NCI-H2171 treated with DMSO at 0.1 percent for 48 hours (cell line): ENCODE data around the gene FBXL19.
"Not testable (repeated sequence)": the region's sequence is repeated elsewhere in the genome, so short reads cannot be mapped to it uniquely, and the experiment has no call there.

Source experiments
- DNase-seq: peaks from one replicate; lab custom pipeline; 2025; lab: John Stamatoyannopoulos, UW

Gene FBXL19

DNA sequence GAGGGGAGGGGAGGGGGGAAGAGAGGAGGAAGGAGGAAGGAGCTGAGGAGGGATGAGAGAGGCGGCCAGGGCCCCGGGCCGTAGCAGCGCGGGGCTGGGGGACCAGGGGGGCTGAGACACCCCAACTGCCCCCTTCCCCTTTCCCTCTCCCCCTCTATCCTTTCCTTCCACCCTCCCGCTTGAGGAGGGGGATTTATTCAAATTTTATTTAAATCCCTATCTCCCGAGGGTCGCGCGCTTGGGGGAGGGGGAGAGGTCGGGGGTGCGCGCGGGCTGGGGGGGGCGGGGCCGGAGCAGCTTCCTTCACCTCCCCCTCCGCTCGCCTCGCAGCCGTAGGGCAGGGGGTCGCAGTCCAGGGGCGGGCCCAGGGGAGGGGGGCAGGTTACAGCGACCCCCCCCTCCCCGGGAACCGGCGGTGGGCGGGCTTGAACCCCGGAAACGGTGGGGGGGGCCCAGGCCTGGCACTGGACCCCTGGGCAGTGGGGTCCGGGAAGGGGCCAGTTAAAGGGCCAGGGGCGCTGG, at the start of gene FBXL19:
Gene FBXL19, plus strand, starts transcription at position 19 of the 522 bp plus-strand sequence. CDS start 2,183 bp downstream, outside the sequence.
- no peak for DNase-seq

GRCh38 chr16:30874244-30874820, 49.0 kb upstream of the FBXL19 start:
- DNase-seq = no peak

- peak; percentile 89 for DNase-seq
Observed at GRCh38 chr16:30874821-30875717, 48.3 kb upstream of the FBXL19 start.

DNA sequence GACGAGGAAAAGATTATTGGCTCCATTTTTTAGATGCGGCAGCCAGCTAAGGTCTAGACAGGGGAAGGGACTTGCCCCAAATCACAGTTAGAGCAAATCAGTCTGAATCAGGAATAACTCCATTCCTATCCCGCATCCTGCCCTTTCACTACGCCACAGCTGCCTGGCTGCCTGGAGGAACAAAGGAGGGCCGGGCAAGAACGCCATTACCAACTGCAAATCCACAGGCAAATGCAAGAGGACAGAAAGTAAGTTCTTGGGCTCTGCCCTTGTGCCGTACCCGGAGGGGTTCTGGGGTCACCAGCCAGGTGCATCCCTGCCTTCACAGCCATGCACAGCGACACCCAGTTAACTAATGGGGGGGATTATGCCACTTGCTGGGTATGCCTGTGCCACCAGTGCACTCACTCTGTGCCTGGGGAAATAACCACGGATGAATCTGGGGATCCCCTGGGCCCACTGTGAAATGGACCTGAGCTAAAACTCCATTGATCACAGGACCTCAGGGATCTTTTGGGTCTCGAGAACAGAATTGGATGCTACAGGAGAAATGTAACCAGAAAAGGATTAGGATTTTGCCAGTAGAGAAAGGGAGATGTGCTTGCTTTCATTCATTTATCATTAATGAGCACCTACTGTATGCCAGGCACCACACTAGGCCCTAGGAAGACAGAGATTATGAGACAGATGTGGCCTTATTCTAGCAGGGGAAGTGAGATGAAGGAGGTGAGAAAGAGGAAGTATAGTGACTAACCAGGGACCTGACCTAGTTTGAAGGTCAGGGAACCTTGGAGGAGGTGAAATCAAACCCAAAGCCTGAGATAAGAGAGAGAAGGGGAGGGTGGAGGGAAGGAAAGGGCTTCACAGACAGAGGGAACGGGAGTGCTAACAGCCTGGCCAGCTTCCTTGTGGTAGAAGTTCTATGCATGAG, 47.2 kb upstream of the FBXL19 start:
- peak; percentile 62 for DNase-seq

DNA sequence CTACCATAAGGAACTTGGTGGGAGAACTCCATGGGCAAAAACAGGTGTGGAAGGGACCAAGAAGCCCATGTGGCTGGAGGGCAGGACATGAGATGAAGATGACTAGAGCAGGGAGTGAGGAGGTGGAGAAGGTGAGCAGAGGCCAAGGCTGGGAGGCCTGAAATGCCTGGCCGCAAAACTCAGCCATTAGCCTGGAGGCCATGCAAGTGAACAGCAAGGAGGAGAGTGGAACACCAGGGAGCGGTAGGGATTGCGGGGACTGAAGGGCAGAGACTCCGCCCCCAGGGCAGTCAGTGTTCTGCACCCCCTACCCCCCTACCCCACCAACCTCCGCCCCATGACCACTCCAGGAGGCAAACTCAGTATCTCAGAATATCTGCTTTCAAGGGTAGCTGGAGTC, 46.5 kb upstream of the FBXL19 start:
- no peak for DNase-seq

DNA sequence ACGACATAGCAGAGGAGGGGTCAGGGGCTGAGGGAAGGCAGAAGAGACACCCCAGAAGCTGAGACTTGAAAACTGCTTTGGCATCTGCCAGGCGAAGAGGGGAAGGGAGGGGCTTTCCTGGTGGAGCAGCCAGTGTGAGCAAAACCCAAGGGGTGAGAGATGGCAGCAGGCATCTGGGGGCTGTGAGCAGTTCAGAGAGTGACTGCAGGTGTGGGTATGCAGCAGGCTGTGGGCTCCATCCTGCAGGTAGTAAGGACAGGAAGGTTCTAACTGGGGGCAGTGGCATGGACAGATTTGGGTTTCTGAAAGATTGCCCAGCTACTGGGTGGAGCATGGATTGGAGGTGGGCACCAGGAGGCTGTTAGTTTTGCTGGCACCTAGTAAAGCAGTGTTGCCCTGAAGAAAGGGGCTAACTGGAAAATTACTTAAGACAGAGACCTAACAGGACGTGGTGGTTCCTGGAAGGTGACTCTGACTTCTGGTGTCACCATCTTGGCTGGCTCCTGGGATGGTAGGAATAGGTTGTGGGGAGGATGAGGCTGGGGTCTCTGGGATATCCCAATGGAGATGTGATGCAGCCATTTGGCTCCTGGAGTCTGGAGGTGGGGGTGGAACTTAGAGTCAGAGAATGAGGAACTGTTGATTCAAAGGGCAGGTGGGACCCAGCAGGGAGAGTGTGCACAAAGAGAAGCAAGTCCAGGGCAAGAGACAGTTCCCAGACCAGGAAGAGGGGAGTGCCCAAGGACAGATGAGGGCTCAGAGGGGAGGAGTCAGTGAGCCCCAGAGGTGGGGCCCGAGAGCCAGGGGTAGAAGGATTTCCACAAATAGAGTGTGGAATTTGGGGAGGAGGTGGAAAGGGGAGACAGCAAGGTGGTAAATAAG, 40.7 kb upstream of the FBXL19 start:
- DNase-seq = no peak

- DNase-seq = no peak
Observed at GRCh38 chr16:30884760-30885159, 38.6 kb upstream of the FBXL19 start.

- DNase-seq = no peak
Observed at GRCh38 chr16:30885196-30885595, 38.2 kb upstream of the FBXL19 start.

DNA sequence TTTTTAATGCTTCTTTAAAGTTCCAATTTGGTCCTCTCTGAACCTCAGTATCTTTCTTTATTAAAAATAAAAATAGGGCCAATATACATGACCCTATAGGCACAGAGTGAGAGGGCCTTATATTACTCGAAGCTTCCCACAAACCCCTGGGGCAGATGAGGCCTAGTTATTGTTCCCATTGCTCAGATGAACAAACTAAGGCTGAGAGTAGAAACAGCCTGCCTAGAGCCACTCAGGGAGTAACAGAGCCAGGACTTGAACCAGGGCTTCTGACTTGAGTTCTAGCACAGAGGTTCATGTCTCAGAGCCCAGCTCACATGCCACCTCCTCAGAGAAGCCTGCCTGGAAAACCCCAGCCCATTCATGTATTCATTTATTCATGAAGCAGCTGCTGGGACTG, 37.2 kb upstream of the FBXL19 start:
- no peak for DNase-seq

DNA sequence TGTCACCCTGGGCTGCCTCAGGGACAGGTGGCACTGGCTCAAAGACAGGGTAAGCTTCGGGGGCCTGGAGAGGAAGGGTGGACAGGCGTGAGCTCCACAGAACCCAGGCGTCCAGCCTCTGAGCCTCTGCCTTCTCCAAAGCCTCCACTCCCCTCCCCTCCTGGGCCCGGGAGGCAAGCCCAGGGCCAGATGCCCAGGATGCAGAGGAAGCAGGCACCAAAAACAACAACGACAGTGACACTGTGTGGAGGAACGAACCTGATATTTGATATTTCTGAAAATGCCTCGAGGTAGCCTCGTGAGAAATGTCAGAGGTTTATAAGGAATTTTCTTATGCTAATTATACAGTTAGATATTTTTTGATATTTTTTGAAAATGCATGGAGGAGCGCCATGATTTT, 35.4 kb upstream of the FBXL19 start:
- DNase-seq = no peak

DNA sequence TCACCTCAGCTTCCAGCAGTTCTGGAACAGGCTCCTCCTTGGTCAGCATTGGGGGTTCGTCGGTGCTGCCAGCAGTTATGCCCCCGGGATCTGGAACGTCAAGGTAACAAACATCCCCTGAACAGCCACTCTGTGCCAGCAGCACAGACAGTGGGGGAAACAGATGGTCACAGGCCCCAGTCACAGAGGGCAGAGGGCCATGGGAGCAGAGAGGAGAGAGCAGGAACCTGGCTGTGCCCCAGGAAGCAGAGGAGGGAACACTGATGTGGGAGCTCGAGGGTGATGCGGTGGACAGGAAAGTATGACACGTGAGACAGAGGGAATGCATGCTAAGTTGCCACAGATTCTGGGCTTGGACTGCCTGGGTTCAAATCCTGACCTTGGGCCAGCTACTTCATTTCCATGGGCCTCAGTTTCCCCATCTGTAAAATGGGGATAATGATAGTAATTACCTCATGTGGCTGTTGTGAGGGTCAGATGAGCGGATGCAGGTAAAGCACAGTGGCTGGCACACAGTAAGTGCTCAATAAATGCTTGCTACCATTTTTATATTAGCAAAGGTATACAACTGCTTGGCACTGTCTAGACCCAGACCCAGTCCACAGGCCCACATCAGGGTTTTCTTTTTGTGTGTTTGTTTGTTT, 34.4 kb upstream of the FBXL19 start:
- no peak for DNase-seq

DNA sequence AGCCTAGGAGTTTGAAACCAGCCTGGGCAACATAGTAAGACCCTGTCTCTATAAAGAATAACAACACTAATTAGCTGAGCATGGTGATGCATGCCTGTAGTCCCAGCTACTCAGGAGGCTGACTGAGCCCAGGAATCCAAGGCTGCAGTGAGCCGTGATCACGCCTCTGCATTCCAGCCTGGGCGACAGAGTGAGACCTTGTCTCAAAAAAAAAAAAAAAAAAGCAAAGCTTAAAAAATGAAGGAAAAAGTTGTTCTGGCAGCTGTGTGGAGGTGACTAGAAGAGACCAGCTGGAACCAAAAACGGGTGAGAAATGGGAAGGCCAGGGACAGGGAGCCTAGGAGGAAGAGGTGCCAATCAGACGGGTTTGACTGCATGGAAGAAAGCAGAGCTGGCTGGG, 33.7 kb upstream of the FBXL19 start:
- no peak for DNase-seq

DNA sequence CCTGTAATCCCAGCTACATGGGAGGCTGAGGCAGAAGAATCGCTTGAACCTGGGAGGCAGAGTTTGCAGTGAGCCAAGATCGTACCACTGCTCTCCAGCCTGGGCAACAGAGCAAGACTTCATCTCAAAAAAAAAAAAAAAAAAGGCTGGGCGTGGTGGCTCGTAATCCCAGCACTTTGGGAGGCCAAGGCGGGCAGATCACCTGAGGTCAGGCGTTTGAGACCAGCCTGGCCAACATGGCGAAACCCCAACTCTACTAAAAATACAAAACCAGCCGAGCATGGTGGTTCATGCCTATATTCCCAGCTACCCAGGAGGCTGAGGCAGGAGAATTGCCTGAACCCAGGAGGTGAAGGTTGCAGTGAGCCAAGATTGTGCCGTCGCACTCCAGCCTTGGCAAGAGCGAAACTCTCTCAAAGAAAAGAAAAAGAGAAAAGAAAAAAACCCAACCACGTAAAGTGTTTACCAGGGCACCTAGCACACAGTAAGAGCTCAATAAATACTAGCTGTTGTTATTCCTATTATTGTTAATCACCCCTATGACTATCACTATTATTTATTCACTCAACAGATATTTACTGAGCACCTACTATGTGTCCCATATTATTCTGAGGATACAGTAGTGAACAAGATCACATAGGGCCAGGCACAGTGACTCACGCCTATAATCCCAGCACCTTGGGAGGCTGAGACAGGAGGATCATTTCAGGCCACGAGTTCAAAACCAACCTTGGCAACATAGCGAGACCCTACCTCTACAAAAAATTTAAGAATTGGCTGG, 32.1 kb upstream of the FBXL19 start:
- DNase-seq = not testable (repeated sequence)

DNA sequence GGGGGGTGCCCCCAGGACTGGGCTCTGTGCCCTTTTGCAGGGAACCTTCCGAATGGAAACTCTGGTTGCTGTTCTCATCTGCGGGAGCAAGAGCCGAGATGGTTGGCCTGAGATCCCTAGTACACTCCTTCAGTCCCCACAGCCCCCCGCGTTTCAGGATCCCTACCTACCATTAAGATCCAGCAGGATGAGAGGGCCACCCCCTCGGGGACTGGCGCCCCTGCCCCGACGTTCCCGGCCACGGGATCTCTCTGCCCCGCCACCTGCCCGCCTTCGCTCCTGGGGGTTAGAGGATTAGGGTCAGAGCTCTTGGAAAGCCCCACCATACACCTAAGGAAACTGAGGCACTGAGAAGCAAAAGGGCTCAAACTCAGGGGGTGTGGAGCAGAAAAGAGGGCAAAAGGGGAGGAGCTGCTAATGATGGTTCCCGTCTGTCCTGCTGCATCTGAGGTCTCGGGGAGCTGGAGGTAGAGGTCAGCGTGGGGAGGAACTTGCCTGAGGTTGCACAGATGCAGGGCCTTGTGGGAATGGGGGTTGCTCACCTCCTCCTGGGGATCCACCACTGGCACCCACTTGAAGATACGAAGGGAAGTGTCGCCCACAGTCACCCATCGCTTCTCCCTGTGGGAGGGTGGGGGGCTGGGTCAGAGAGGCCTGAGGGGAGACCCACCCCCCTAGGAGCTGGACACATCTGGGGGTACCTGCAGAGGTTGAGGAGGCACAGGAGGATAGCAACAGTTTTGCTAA, 30.5 kb upstream of the FBXL19 start:
- DNase-seq = no peak

DNA sequence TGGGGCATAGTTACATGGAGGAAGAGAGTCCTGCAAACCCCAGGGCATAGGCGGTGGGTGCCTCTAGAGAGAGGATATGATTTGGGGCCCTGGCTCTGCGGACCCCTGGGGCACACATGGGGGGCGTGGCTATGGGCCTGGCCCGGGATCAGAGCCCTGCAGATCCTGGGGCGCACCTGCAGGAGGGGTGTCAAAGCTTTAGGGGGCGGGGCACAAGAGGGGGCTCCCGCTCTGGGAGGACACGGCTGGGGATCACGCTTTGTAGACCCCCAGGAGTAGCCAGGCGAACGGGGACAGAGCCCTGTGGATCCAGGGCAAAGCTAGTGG, 30.0 kb upstream of the FBXL19 start:
- no peak for DNase-seq

GRCh38 chr16:30893744-30894539, 29.4 kb upstream of the FBXL19 start, which contains the start of gene BCL7C:
TSS of gene BCL7C (minus strand) at chr16:30894077. CDS start at chr16:30893944, 133 bp downstream.
- peak; percentile 62 for DNase-seq

- DNase-seq = no peak
Observed at GRCh38 chr16:30894540-30895368, 28.6 kb upstream of the FBXL19 start.
